Stimulated activated CD8-positive, alpha-beta memory T cell treated with anti-CD3 and anti-CD28 coated beads, Interleukin-15, amount 100 ng/mL, for 4 hours (primary cell): ENCODE data around the gene IRF5.
"Not testable (repeated sequence)": the region's sequence is repeated elsewhere in the genome, so short reads cannot be mapped to it uniquely, and the experiment has no call there.

ENCODE experiments used
- DNase-seq, 2 donors: peaks; one replicate each; pipeline ENCODE4 v3.0.0-alpha.2; 2020; ENCODE audit warnings: low read depth in 2 of 2

IRF5 gene

GRCh38 chr7:128959296-128959695 is 21.6 kb downstream of the IRF5 start:
- DNase-seq: no peak

GRCh38 chr7:128961030-128961659 is 23.4 kb downstream of the IRF5 start:
- DNase-seq: no peak

DNA sequence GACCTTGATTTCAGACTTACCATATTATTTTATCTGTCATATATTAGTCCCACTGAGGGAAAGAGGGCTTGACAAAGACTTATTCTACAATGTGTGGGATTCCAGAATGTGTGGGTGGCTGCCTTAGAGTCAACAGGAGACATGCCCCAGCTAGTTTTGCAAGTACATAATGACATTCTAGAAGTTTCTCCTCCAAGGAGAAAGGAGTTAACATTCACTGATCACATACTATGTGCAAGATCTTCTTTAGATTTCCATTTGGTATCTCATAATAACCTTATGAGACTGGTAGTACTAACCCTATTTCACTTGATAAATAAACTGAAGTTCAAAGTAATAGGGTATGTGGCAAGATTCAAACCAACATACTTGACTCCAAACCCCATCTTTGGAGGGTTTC is 25.2 kb downstream of the IRF5 start:
- DNase-seq: no peak

DNA sequence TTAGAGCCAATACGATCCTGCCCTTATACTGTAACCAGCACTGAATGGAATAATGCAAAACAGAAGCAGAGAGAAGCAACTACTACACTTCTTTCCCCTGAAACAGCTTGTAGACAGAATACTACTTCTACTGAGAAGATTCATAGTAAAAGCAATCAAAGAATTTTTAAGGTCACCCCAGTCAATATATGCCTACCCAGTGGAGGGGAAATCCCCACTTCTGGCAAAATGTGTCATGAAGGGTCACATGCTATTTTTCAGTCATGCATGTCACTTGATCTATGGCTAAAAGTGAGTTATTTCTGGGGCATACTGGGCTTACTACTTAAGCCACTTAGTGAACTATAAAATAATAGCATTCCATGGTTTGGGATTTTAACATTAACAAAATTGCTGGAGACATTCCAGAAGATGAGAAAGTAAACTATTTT is 25.6 kb downstream of the IRF5 start:
- DNase-seq: no peak

GRCh38 chr7:128968624-128969023 is 30.9 kb downstream of the IRF5 start:
- no peak for DNase-seq

- no peak for DNase-seq
Measured at GRCh38 chr7:128974241-128974934, 36.7 kb downstream of the IRF5 start.

DNA sequence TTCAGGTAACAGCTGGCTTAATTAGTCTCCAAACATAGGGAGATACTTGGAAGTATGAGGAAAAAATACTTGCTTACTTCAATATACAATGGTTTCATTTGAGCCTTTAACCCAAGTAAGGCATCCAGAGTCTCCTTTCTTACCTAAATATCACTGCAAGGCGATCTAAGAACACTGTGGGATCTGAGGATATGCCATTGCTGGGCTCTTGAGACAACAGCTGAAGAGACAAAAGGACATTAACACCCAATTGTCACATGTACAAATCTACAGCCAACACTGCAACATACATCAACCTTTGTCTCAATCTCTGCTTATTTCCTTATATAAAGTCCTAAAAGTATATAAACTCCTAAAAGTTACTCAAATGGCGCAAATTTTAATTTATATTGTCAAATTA is 44.4 kb downstream of the IRF5 start:
- DNase-seq: no peak

GRCh38 chr7:128985660-128986059 is 47.9 kb downstream of the IRF5 start:
- DNase-seq: no peak

DNA sequence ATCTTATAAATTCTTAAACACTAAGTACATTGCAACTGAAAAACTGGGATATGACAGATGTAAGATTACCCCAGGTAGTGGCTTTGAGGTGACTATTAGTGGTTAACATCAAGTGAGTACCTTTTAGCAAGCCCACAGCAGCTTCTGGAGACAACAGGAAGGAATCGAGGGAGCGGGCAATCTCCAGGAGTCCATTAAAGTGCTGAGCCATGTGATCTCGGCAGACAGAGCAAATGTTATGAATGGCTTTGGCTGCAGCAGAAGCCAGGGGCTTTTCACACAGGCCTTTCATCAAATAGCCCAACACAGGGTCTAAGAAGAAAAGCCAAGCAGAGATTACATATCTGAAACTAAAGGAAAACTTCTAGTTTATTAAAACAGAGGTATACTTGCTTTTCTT is 48.9 kb downstream of the IRF5 start:
- DNase-seq: no peak

GRCh38 chr7:128988372-128988771 is 50.6 kb downstream of the IRF5 start:
- no peak for DNase-seq

DNA sequence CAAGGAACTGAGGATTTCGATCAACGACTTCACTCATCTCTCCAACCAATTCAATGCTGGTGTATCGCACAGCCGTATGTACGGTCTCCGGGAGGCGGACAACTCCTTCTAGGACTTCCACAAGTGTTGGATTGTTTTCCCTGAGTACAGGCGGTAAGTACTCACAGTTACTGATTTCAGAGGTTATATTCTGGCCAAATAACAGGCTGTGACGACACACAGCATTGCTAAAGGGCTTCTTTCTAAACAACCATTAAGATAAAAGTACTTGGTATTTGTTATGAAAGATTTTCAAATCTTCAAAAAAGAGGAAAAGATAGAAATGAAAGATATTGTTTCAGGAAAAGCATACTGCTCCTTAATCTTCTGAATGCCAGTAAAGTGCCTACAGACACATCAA is 52.2 kb downstream of the IRF5 start:
- DNase-seq: no peak

- DNase-seq: no peak
Measured at GRCh38 chr7:128993419-128993818, 55.7 kb downstream of the IRF5 start.

GRCh38 chr7:128994560-128994959 is 56.8 kb downstream of the IRF5 start:
- DNase-seq: not testable (repeated sequence)

- DNase-seq: no peak
Measured at GRCh38 chr7:128997181-128997580, 59.5 kb downstream of the IRF5 start.
